Endothelial cell of umbilical vein (primary cell): ENCODE data around the gene SLC5A3. TPM values are rescaled to one million over a fixed set of nuclear protein-coding genes. Genes with fewer than 3 reads are reported as not detected.

Experiments
- BruUV-seq: library from RNA; stranded (reverse); fragments of 400-500 nt; replicated peaks from 2 replicates; lab custom pipeline; 2021; lab: Mats Ljungman, UMichigan
- CTCF ChIA-PET: fragments of 300-600, 350-600 bp; sonication (Branson Sonifier 250); formaldehyde crosslinking; loops from one replicate; lab custom pipeline; 2021; ENCODE audit warnings: antibody characterized with exemption, inconsistent platforms; lab: Charles Lee
- POLR2A ChIA-PET: fragments of 300-600, 350-600 bp; sonication (Branson Sonifier 250); formaldehyde crosslinking; loops from one replicate; lab custom pipeline; 2021; ENCODE audit warnings: antibody characterized with exemption, inconsistent platforms; lab: Charles Lee
- DNase-seq: peaks from one replicate; pipeline ENCODE4 v3.0.0-alpha.2; 2011; ENCODE audit warnings: low read depth, low spot score
- FAIRE-seq: peaks from 2 replicates; lab custom pipeline; 2011; peaks lifted over from hg19 to GRCh38; lab: Jason Lieb, UNC
- H2AFZ ChIP-seq: 2 replicates; pipeline ENCODE4 v1.6.0; 2012; ENCODE audit warnings: low read depth, low read length, control low read depth, inconsistent platforms
- H3K27ac ChIP-seq: 2 replicates; pipeline ENCODE4 v1.5.1; 2011; ENCODE audit warnings: low read depth, mild to moderate bottlenecking, control low read depth, low read length, moderate library complexity; ENCODE audit not compliant: insufficient read depth
- H3K27me3 ChIP-seq, 2 experiments: 2 replicates each; pipeline versions ENCODE4 v1.6.0 to v1.6.1; 2011; ENCODE audit warnings: low read length in 2 of 2, mixed read lengths in 1 of 2; ENCODE audit not compliant: control insufficient read depth in 2 of 2, insufficient read depth in 2 of 2
- H3K36me3 ChIP-seq, 2 experiments: 2 replicates in 1 of 2; 3 replicates in 1 of 2; pipeline ENCODE4 v1.5.1; 2011; ENCODE audit warnings: low read length in 2 of 2, mild to moderate bottlenecking in 1 of 2, moderate library complexity in 1 of 2; ENCODE audit not compliant: control insufficient read depth in 2 of 2, insufficient read depth in 2 of 2; ENCODE audit errors: extremely low read depth in 1 of 2
- H3K4me1 ChIP-seq: 3 replicates; pipeline ENCODE4 v1.5.1; 2011; ENCODE audit warnings: mild to moderate bottlenecking, low read length; ENCODE audit not compliant: control insufficient read depth, insufficient read depth; ENCODE audit errors: extremely low read depth
- H3K4me2 ChIP-seq: 2 replicates; pipeline ENCODE4 v1.6.1; 2011; ENCODE audit warnings: low read length, control low read depth, mixed read lengths; ENCODE audit not compliant: insufficient read depth
- H3K4me3 ChIP-seq, 3 experiments: fragments of 200-600 bp in 1 of 3; sonication (generic), shearing (Covaris generic) in 1 of 3; replicated peaks in 1 of 3; 2 replicates each; pipeline ENCODE4 v1.5.1; 2011 to 2016; ENCODE audit warnings: control low read depth in 3 of 3, low read length in 3 of 3, mild to moderate bottlenecking in 2 of 3, inconsistent platforms in 1 of 3, low read depth in 1 of 3, moderate library complexity in 1 of 3; ENCODE audit not compliant: insufficient read depth in 1 of 3
- H3K79me2 ChIP-seq: 2 replicates; pipeline ENCODE4 v1.6.0; 2012; ENCODE audit warnings: low read length, inconsistent platforms; ENCODE audit not compliant: control insufficient read depth, insufficient read depth
- H3K9ac ChIP-seq: replicated peaks from 2 replicates; pipeline ENCODE3; 2011; ENCODE audit warnings: low read length, control low read depth; ENCODE audit not compliant: insufficient read depth; ENCODE audit errors: extremely low read depth
- H3K9me1 ChIP-seq: replicated peaks from 3 replicates; pipeline ENCODE4 v1.6.0; 2011; ENCODE audit warnings: mild to moderate bottlenecking, low read length; ENCODE audit not compliant: control insufficient read depth, insufficient read depth; ENCODE audit errors: extremely low read depth
- H3K9me3 ChIP-seq: replicated peaks from 2 replicates; pipeline ENCODE4 v1.5.1; 2012; ENCODE audit warnings: low read length, inconsistent platforms; ENCODE audit not compliant: control insufficient read depth, insufficient read depth
- H4K20me1 ChIP-seq: replicated peaks from 2 replicates; pipeline ENCODE3; 2011; ENCODE audit warnings: mild to moderate bottlenecking, low read length; ENCODE audit not compliant: control insufficient read depth, insufficient read depth; ENCODE audit errors: extremely low read depth
- EZH2 ChIP-seq: IDR thresholded peaks from 2 replicates; pipeline ENCODE4 v1.6.1; 2012; ENCODE audit warnings: borderline replicate concordance, low read depth, mild to moderate bottlenecking, moderate library complexity, low read length, inconsistent platforms; ENCODE audit not compliant: severe bottlenecking
- FOS ChIP-seq: IDR thresholded peaks from 2 replicates; pipeline ENCODE4 v1.6.1; 2011; ENCODE audit warnings: mild to moderate bottlenecking, low read length, moderate library complexity, borderline replicate concordance; ENCODE audit not compliant: insufficient read depth
- JUN ChIP-seq: IDR thresholded peaks from 2 replicates; pipeline ENCODE4 v1.6.1; 2011; ENCODE audit warnings: borderline replicate concordance, low read depth; ENCODE audit not compliant: insufficient read length, insufficient read depth
- MAX ChIP-seq: IDR thresholded peaks from 2 replicates; pipeline ENCODE4 v1.6.1; 2011; ENCODE audit not compliant: insufficient read depth, insufficient read length
- MYC ChIP-seq: IDR thresholded peaks from one replicate; pipeline ENCODE4 v1.6.1; 2011; ENCODE audit warnings: mild to moderate bottlenecking, low read depth, low read length
- POLR2A ChIP-seq: IDR thresholded peaks from 2 replicates; pipeline ENCODE4 v1.6.1; 2012; ENCODE audit warnings: low read depth, mild to moderate bottlenecking, control low read depth, low read length
- POLR2AphosphoS5 ChIP-seq: IDR thresholded peaks from 2 replicates; pipeline ENCODE4 v1.6.1; 2012; ENCODE audit warnings: low read depth, mild to moderate bottlenecking, control low read depth, low read length, moderate library complexity; ENCODE audit not compliant: insufficient read depth
- dilution Hi-C: fragments of 300-500 bp; cut with MboI; formaldehyde crosslinking; loops from one replicate; pipeline ENCODE4 v1.15.0; 2019; ENCODE audit warnings: low sequenced_read_pairs; ENCODE audit not compliant: extremely low pct_ligation_motif_present
- intact Hi-C: fragments of 100-400 bp; cut with micrococcal nuclease; formaldehyde crosslinking; loops from one replicate; pipeline ENCODE4 v1.10.0; 2022
- polyA plus RNA-seq, 4 experiments: library from polyadenylated mRNA; depleted of rRNA in 3 of 4; stranded (reverse) in 3 of 4; unstranded in 1 of 4; fragments of >200 nt; gene quantifications; 2 replicates each; pipeline versions ENCODE4 v1.2.1 to v1.2.3, GENCODE V29; 2011 to 2012; ENCODE audit warnings: missing spikeins in 1 of 4
- total RNA-seq: library from RNA; stranded (reverse); gene quantifications from 2 replicates; pipeline ENCODE4 v1.2.3, GENCODE V29; 2021
- TF ChIP-seq, protein P1 (sequence below), 2 donors: IDR thresholded peaks; 1 replicate in 1 of 2; 2 replicates in 1 of 2; pipeline ENCODE4 v1.5.1; 2011; ENCODE audit warnings: low read length in 2 of 2, mild to moderate bottlenecking in 2 of 2, moderate library complexity in 2 of 2, control low read depth in 1 of 2, inconsistent platforms in 1 of 2, low read depth in 1 of 2; ENCODE audit not compliant: insufficient read depth in 1 of 2; ENCODE audit errors: extremely low read depth in 1 of 2

SLC5A3 gene
- total and polyA plus RNA-seq, 2 donors (not counting 3 experiments of a cell fraction or from before 2014, with no cell fraction given), result 1.6 to 8.0 TPM

DNA sequence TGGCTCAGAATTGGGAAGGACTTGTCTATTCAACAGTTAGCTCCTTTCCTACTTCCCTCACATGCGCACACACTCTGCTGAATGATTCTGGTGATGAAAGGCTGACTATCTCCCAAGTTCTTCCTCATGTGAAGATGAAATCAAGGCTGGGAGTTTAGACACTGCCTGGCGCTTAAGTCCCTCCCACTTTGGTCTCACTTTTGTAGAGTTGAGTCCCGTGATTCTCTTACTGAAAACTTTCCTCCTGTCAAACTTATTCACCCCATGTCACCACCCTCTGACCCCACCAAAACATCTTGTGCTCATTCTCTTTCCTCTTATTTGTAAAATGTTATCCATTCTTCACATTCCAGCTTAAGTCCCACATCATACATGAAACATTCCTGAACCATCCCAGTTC is 8.4 kb upstream of the SLC5A3 start:
- intact Hi-C loops (no loop called here), dilution Hi-C loops (no loop called here)
- Histone ChIP-seq H4K20me1 (no peaks in the 10 kb centered on the region), H3K4me2 (no peak overlapping the region), H3K27me3 (peaks cover 18 to 24% of the 10 kb centered on the region in 2 experiments), H3K9ac (no peak overlapping the region), H3K79me2 (no peaks in the 10 kb centered on the region), H3K4me1 (no peaks in the 10 kb centered on the region), H3K36me3 (no peaks in the 10 kb centered on the region), H3K9me1 (no peaks in the 10 kb centered on the region), H3K9me3 (no peaks in the 10 kb centered on the region), H3K27ac (no peak overlapping the region), H3K4me3 (no peak overlapping the region), H2AFZ (no peak overlapping the region)
- no peak for FAIRE-seq
- ChIA-PET POLR2A (no interaction called here), CTCF (no interaction called here)
- TF ChIP-seq EZH2 (no peak), MAX (no peak), MYC (no peak), JUN (no peak), POLR2A (no peak), POLR2AphosphoS5 (no peak), FOS (no peak)
- TF ChIP-seq, protein P1, sequence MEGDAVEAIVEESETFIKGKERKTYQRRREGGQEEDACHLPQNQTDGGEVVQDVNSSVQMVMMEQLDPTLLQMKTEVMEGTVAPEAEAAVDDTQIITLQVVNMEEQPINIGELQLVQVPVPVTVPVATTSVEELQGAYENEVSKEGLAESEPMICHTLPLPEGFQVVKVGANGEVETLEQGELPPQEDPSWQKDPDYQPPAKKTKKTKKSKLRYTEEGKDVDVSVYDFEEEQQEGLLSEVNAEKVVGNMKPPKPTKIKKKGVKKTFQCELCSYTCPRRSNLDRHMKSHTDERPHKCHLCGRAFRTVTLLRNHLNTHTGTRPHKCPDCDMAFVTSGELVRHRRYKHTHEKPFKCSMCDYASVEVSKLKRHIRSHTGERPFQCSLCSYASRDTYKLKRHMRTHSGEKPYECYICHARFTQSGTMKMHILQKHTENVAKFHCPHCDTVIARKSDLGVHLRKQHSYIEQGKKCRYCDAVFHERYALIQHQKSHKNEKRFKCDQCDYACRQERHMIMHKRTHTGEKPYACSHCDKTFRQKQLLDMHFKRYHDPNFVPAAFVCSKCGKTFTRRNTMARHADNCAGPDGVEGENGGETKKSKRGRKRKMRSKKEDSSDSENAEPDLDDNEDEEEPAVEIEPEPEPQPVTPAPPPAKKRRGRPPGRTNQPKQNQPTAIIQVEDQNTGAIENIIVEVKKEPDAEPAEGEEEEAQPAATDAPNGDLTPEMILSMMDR (IDR thresholded peaks at IDR 0.05; ENCODE audit: extremely low read depth in 1 of 2, insufficient read depth in 1 of 2, low read depth in 1 of 2, low read length in 2 of 2), result no peak
- no TSS peak for BruUV-seq
- DNase-seq, result no peak
